GM12878 (cell line): ENCODE measurements around the gene CNKSR3. TPM values are rescaled to one million over a fixed set of nuclear protein-coding genes. Genes with fewer than 3 reads are reported as not detected.

Experiments
- ATAC-seq: fragments of 200-7000 bp; cut with Tn5 transposase; 3 replicates; pipeline ENCODE4 v1.9.1; 2020; ENCODE audit warnings: mild to moderate bottlenecking, moderate library complexity
- BruUV-seq: library from RNA; stranded (reverse); fragments of 400-500 nt; replicated peaks from 2 replicates; lab custom pipeline; 2021; lab: Mats Ljungman, UMichigan
- CTCF ChIA-PET: fragments of 300-600 bp; sonication (Branson Sonifier 250); formaldehyde crosslinking; extraction: SDS; loops from one replicate; lab custom pipeline; 2021; ENCODE audit warnings: inconsistent platforms; lab: Yijun Ruan, JAX
- POLR2A ChIA-PET: fragments of 350-600 bp; formaldehyde crosslinking; extraction: SDS; loops from one replicate; lab custom pipeline; 2021; ENCODE audit warnings: inconsistent platforms; lab: Charles Lee
- RAD21 ChIA-PET: fragments of 300-600 bp; sonication (Branson Sonifier 250); formaldehyde crosslinking; loops from one replicate; lab custom pipeline; 2023; ENCODE audit warnings: antibody characterized with exemption; ENCODE audit not compliant: unreplicated experiment; lab: Charles Lee
- SMC1A ChIA-PET: fragments of 300-600 bp; sonication (Branson Sonifier 250); formaldehyde crosslinking; loops from one replicate; lab custom pipeline; 2023; ENCODE audit not compliant: unreplicated experiment, uncharacterized antibody; lab: Charles Lee
- DNase-seq: peaks from one replicate; pipeline ENCODE4 v3.0.0-alpha.2; 2011; ENCODE audit warnings: low read depth, low spot score
- FAIRE-seq: peaks from 3 replicates; lab custom pipeline; 2011; peaks lifted over from hg19 to GRCh38; lab: Jason Lieb, UNC
- H2AFZ ChIP-seq: 2 replicates; pipeline ENCODE4 v1.6.0; 2011; ENCODE audit warnings: low read depth, low read length, control low read depth; ENCODE audit not compliant: control insufficient read depth
- H3K27ac ChIP-seq: 2 replicates; pipeline ENCODE4 v1.5.1; 2011; ENCODE audit warnings: control low read depth; ENCODE audit not compliant: control insufficient read depth, insufficient read depth
- H3K27me3 ChIP-seq, 2 experiments: replicated peaks in 1 of 2; 2 replicates each; pipeline versions ENCODE4 v1.6.0 to v1.6.1; 2011; ENCODE audit warnings: low read length in 1 of 2; ENCODE audit not compliant: control insufficient read depth in 2 of 2, insufficient read depth in 2 of 2
- H3K36me3 ChIP-seq, 2 experiments: 2 replicates each; pipeline ENCODE4 v1.5.1; 2011; ENCODE audit warnings: low read length in 1 of 2; ENCODE audit not compliant: control insufficient read depth in 2 of 2, insufficient read depth in 2 of 2
- H3K4me1 ChIP-seq: 2 replicates; pipeline ENCODE4 v1.6.1; 2011; ENCODE audit warnings: mild to moderate bottlenecking, low read length, moderate library complexity, mixed read lengths; ENCODE audit not compliant: control insufficient read depth, insufficient read depth
- H3K4me2 ChIP-seq: 2 replicates; pipeline ENCODE4 v1.6.0; 2011; ENCODE audit warnings: control low read depth; ENCODE audit not compliant: control insufficient read depth, insufficient read depth
- H3K4me3 ChIP-seq: fragments of 200-600 bp; sonication (generic); 2 replicates; pipeline ENCODE4 v1.5.1; 2016
- H3K79me2 ChIP-seq: 2 replicates; pipeline ENCODE4 v1.6.0; 2011; ENCODE audit warnings: low read length; ENCODE audit not compliant: control insufficient read depth, insufficient read depth
- H3K9ac ChIP-seq: 2 replicates; pipeline ENCODE4 v1.8.0; 2011; ENCODE audit warnings: low read length, control low read depth, mixed read lengths; ENCODE audit not compliant: control insufficient read depth, insufficient read depth
- H3K9me3 ChIP-seq: replicated peaks from 3 replicates; pipeline ENCODE4 v1.5.1; 2011; ENCODE audit warnings: mild to moderate bottlenecking, low read length; ENCODE audit not compliant: control insufficient read depth, insufficient read depth
- H4K20me1 ChIP-seq: 2 replicates; pipeline ENCODE4 v1.6.0; 2011; ENCODE audit not compliant: control insufficient read depth, insufficient read depth
- BACH1 ChIP-seq: fragments of 450-650 bp; IDR thresholded peaks from 2 replicates; pipeline ENCODE4 v1.6.1; 2017; ENCODE audit warnings: mild to moderate bottlenecking, borderline replicate concordance
- CHD4 ChIP-seq: fragments of 200-600 bp; sonication (generic); IDR thresholded peaks from 2 replicates; pipeline ENCODE4 v1.6.1; 2016; ENCODE audit warnings: mild to moderate bottlenecking
- ESRRA ChIP-seq: IDR thresholded peaks from 2 replicates; pipeline ENCODE4 v1.6.1; 2012; ENCODE audit warnings: mild to moderate bottlenecking, low read length, improper control_type of control experiment
- FOS ChIP-seq: IDR thresholded peaks from 3 replicates; pipeline ENCODE4 v1.6.1; 2011; ENCODE audit warnings: borderline replicate concordance; ENCODE audit not compliant: insufficient read length; ENCODE audit errors: extremely low read depth
- HCFC1 ChIP-seq: fragments of 150-350 bp; IDR thresholded peaks from 2 replicates; pipeline ENCODE4 v1.6.1; 2014; ENCODE audit warnings: low read length
- SREBF1 ChIP-seq: IDR thresholded peaks from 2 replicates; pipeline ENCODE4 v1.6.1; 2012; ENCODE audit warnings: mild to moderate bottlenecking, low read length
- ZNF24 ChIP-seq: fragments of 450-650 bp; IDR thresholded peaks from 2 replicates; pipeline ENCODE4 v1.6.1; 2017; ENCODE audit warnings: antibody characterized with exemption, mild to moderate bottlenecking
- WGBS: methylation state at CpG from one replicate; pipeline ENCODE4 v1.1.6; 2016; ENCODE audit warnings: low lambda C conversion rate; ENCODE audit not compliant: insufficient replicate concordance, insufficient coverage; ENCODE audit errors: missing lambda C conversion rate; 5-methylcytosine and 5-hydroxymethylcytosine counted together
- in situ Hi-C: fragments of 300-500 bp; cut with MboI; formaldehyde crosslinking; loops from 9 replicates; pipeline ENCODE4 v1.14.3; 2018; ENCODE audit warnings: mixed read lengths
- intact Hi-C: fragments of 100-400 bp; cut with micrococcal nuclease; formaldehyde crosslinking; loops from one replicate; pipeline ENCODE4 v1.14.2; 2022; ENCODE audit not compliant: unreplicated experiment
- polyA plus RNA-seq, 11 experiments: library from polyadenylated mRNA; depleted of rRNA in 4 of 11; unstranded in 6 of 11; stranded (reverse) in 5 of 11; fragments of >200 nt; fragmentation: Nextera tagmentation in 4 of 11; fragmentation: Illumina TruSeq in 1 of 11; extraction: Ambion mirVana in 4 of 11; extraction: Trizol in 1 of 11; gene quantifications; 1 replicate in 1 of 11; 2 replicates in 10 of 11; pipeline versions ENCODE4 v1.2.1 to v1.2.3, GENCODE V29; 2011 to 2016; ENCODE audit warnings: inconsistent platforms in 2 of 11, missing spikeins in 2 of 11, low read depth in 1 of 11
- total RNA-seq, 4 experiments: library from RNA; depleted of rRNA in 3 of 4; stranded (reverse); fragments of >200 nt in 3 of 4; fragmentation: Illumina TruSeq in 1 of 4; extraction: Trizol in 1 of 4; gene quantifications; 2 replicates each; pipeline versions ENCODE4 v1.2.1 to v1.2.3, GENCODE V29; 2013 to 2021
- TF ChIP-seq, protein P1 (sequence below), 3 experiments: IDR thresholded peaks in 2 of 3; conservative IDR thresholded peaks in 1 of 3; 2 replicates each; pipeline ENCODE4 v1.5.1; 2011; ENCODE audit warnings: low read depth in 3 of 3, low read length in 3 of 3, mild to moderate bottlenecking in 3 of 3, control low read depth in 2 of 3, moderate library complexity in 2 of 3, inconsistent platforms in 1 of 3, mixed read lengths in 1 of 3; ENCODE audit not compliant: control insufficient read depth in 2 of 3, insufficient read depth in 1 of 3; ENCODE audit errors: extremely low read depth in 1 of 3
- TF ChIP-seq, protein P2 (sequence below): fragments of 450-650 bp; IDR thresholded peaks from 2 replicates; pipeline ENCODE4 v1.6.1; 2017; ENCODE audit warnings: antibody characterized with exemption, mild to moderate bottlenecking, moderate library complexity
- TF ChIP-seq, protein P3 (sequence below): IDR thresholded peaks from 2 replicates; pipeline ENCODE4 v1.6.1; 2011; ENCODE audit warnings: borderline replicate concordance, low read depth, mild to moderate bottlenecking, moderate library complexity, mixed read lengths, low read length; ENCODE audit not compliant: insufficient read depth; ENCODE audit errors: extremely low read length

CNKSR3 gene
- total and polyA plus RNA-seq, 10 of the 15 experiments (the other 5 are each of a cell fraction or from before 2014, with no cell fraction given): under 0.01 to 0.48 (median 0.12) TPM; not detected in 2

DNA sequence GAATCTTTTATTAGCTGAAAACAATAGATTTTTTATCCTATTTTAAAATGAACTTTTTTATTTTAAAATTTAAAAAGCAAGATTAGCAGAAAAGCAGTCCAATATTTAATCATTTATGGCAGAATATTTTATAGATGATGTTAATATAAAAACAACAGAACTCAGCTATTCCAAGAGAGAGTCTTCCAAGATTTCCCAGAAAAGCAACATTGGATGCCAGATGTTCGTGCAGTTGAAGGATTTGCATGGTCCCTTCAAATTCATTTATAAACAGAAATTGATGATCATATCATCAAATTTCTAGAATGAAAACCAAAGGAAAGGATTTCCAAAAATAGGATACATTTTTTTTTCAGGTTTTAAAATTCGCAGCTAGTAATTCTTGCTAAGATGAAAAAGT is 25.4 kb upstream of the CNKSR3 start:
- H3K79me2 ChIP-seq: no peaks in the 10 kb centered on the region
- DNase-seq: no peak
- H3K4me2 ChIP-seq: no peak overlapping the region
- H3K4me1 ChIP-seq: no peaks in the 10 kb centered on the region
- no peak overlapping the region for H3K4me3 ChIP-seq
- 0 out of 4 replicates have a peak, but pooled peaks cover 0 to 3% of the 10 kb centered on the region in 2 experiments for H3K27me3 ChIP-seq
- in situ Hi-C loops: no loop called here
- 34% methylated on average over 2 of the region's 2 CpGs for WGBS
- no peak for FAIRE-seq
- no TSS peak for BruUV-seq
- no peak overlapping the region for H3K27ac ChIP-seq
- ChIA-PET RAD21 (no interaction called here), POLR2A (no interaction called here), SMC1A (interaction anchor here (0.6 to 1.2 kb wide), 2 partner anchors 20 to 29 kb away, joined by 3 read pairs; no protein-coding TSS in a partner anchor), CTCF (no interaction called here)
- no peak overlapping the region for H3K9ac ChIP-seq
- ATAC-seq: no peak
- intact Hi-C loops: no loop called here
- H3K36me3 ChIP-seq: no peaks in the 10 kb centered on the region
- TF ChIP-seq BACH1 (no peak), HCFC1 (no peak), CHD4 (no peak), SREBF1 (no peak), ESRRA (no peak), ZNF24 (no peak), FOS (no peak)
- TF ChIP-seq, protein P1, sequence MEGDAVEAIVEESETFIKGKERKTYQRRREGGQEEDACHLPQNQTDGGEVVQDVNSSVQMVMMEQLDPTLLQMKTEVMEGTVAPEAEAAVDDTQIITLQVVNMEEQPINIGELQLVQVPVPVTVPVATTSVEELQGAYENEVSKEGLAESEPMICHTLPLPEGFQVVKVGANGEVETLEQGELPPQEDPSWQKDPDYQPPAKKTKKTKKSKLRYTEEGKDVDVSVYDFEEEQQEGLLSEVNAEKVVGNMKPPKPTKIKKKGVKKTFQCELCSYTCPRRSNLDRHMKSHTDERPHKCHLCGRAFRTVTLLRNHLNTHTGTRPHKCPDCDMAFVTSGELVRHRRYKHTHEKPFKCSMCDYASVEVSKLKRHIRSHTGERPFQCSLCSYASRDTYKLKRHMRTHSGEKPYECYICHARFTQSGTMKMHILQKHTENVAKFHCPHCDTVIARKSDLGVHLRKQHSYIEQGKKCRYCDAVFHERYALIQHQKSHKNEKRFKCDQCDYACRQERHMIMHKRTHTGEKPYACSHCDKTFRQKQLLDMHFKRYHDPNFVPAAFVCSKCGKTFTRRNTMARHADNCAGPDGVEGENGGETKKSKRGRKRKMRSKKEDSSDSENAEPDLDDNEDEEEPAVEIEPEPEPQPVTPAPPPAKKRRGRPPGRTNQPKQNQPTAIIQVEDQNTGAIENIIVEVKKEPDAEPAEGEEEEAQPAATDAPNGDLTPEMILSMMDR (IDR thresholded peaks at IDR 0.05 in 2 of 3, conservative IDR thresholded peaks at IDR 0.05 in 1 of 3; ENCODE audit: control insufficient read depth in 2 of 3, extremely low read depth in 1 of 3, insufficient read depth in 1 of 3, low read depth in 3 of 3, low read length in 3 of 3): no peak
- TF ChIP-seq, protein P2, sequence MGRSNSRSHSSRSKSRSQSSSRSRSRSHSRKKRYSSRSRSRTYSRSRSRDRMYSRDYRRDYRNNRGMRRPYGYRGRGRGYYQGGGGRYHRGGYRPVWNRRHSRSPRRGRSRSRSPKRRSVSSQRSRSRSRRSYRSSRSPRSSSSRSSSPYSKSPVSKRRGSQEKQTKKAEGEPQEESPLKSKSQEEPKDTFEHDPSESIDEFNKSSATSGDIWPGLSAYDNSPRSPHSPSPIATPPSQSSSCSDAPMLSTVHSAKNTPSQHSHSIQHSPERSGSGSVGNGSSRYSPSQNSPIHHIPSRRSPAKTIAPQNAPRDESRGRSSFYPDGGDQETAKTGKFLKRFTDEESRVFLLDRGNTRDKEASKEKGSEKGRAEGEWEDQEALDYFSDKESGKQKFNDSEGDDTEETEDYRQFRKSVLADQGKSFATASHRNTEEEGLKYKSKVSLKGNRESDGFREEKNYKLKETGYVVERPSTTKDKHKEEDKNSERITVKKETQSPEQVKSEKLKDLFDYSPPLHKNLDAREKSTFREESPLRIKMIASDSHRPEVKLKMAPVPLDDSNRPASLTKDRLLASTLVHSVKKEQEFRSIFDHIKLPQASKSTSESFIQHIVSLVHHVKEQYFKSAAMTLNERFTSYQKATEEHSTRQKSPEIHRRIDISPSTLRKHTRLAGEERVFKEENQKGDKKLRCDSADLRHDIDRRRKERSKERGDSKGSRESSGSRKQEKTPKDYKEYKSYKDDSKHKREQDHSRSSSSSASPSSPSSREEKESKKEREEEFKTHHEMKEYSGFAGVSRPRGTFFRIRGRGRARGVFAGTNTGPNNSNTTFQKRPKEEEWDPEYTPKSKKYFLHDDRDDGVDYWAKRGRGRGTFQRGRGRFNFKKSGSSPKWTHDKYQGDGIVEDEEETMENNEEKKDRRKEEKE: no peak
- TF ChIP-seq, protein P3, sequence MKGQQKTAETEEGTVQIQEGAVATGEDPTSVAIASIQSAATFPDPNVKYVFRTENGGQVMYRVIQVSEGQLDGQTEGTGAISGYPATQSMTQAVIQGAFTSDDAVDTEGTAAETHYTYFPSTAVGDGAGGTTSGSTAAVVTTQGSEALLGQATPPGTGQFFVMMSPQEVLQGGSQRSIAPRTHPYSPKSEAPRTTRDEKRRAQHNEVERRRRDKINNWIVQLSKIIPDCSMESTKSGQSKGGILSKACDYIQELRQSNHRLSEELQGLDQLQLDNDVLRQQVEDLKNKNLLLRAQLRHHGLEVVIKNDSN: no peak
- no peaks in the 10 kb centered on the region for H4K20me1 ChIP-seq
- no peaks in the 10 kb centered on the region for H3K9me3 ChIP-seq
- no peak overlapping the region for H2AFZ ChIP-seq
